ENCODE data around the gene CD33. TPM values are rescaled to one million over a fixed set of nuclear protein-coding genes. Genes with fewer than 3 reads are reported as not detected.

CD33 gene
- total RNA-seq, 1 experiment from 2014 or later: not detected

GRCh38 chr19:51258165-51259160 lies 33.6 kb downstream of the CD33 start:
- H3K27ac ChIP-seq (ENCODE audit: low read depth, low read length, poor library complexity, severe bottlenecking): no peak overlapping the region
- H3K4me3 ChIP-seq (ENCODE audit: low read depth, low read length, poor library complexity, severe bottlenecking): no peak overlapping the region
- no peaks in the 10 kb centered on the region for H3K36me3 ChIP-seq (ENCODE audit: insufficient read depth, low read length, poor library complexity, severe bottlenecking)
- POLR2A ChIA-PET (ENCODE audit: low non-redundant PET): no interaction called here
- CTCF ChIA-PET: interaction anchor here (0.6 to 1.0 kb wide), 2 partner anchors 101 to 237 kb away, joined by 3 to 4 read pairs; no protein-coding TSS in a partner anchor
- H3K4me1 ChIP-seq (ENCODE audit: insufficient read depth, low read length, poor library complexity, severe bottlenecking): no peaks in the 10 kb centered on the region
- no peak for DNase-seq (ENCODE audit: low spot score)
- intact Hi-C loops (cut with micrococcal nuclease; ENCODE audit: unreplicated experiment): loop anchor here (2.0 kb wide), 1 partner anchor 100 kb away; no protein-coding TSS in a partner anchor
- BruUV-seq (replicated peaks): no TSS peak
- no peaks in the 10 kb centered on the region for H3K27me3 ChIP-seq (replicated peaks; ENCODE audit: insufficient read depth, low read depth, low read length, poor library complexity)
- TF ChIP-seq CTCF (conservative IDR thresholded peaks at IDR 0.05; ENCODE audit: low read depth, low read length): no peak
- TF ChIP-seq EZH2 (IDR thresholded peaks at IDR 0.05; ENCODE audit: borderline replicate concordance, low read depth, low read length, poor library complexity, severe bottlenecking): no peak
- no peaks in the 10 kb centered on the region for H3K9me3 ChIP-seq (ENCODE audit: low read depth, low read length, poor library complexity, severe bottlenecking)

DNA sequence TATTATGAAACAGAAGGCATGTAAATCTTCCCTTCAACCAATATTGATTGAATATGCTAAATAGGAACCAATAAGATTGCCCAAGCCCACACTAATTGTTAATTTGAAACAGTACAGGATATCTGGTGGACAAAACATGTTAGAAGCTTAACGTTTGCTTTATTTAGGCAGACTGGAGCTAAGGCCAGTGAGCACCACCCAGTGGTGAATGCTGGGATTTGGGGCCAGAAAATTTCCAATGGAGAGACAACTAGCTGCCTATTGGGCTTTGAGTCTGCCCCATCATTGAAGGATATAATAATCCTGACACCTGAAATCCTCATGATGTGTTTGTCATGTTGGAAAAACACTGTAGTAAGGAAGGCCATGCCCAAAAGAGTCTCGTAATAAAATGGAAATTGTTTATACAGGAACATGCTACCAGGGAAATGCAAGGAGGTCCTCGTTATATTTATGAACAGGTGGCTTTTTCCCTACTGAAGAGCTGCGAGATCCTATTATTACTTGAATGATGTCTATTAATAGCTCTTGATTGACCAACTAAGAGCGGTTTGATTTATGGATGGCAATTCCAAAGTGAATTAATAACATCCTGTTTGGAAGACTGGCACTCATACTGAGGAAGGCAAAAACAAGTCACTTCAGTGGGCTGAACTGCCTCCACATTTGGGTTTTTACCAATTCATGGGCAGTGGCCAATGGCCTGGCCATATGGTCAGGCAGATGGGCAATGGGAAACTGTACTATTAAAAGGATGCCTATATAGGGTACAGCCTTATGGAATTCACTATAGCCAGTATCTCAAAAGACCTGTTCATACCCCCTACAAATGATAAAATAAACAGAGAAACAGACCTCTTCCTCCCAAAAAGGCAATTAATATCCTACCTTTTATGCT lies 34.7 kb downstream of the CD33 start:
- ChIA-PET POLR2A (ENCODE audit: low non-redundant PET) (no interaction called here), CTCF (interaction anchor here (0.6 to 1.0 kb wide), 2 partner anchors 102 to 239 kb away, joined by 3 to 4 read pairs; no protein-coding TSS in a partner anchor)
- peak; percentile 83 for TF ChIP-seq CTCF (conservative IDR thresholded peaks at IDR 0.05; ENCODE audit: low read depth, low read length)
- TF ChIP-seq EZH2 (IDR thresholded peaks at IDR 0.05; ENCODE audit: borderline replicate concordance, low read depth, low read length, poor library complexity, severe bottlenecking): no peak
- peak; percentile 58 for DNase-seq (ENCODE audit: low spot score)
- Histone ChIP-seq H3K9me3 (ENCODE audit: low read depth, low read length, poor library complexity, severe bottlenecking) (no peaks in the 10 kb centered on the region), H3K4me1 (ENCODE audit: insufficient read depth, low read length, poor library complexity, severe bottlenecking) (no peaks in the 10 kb centered on the region), H3K4me3 (ENCODE audit: low read depth, low read length, poor library complexity, severe bottlenecking) (no peak overlapping the region), H3K27ac (ENCODE audit: low read depth, low read length, poor library complexity, severe bottlenecking) (no peak overlapping the region), H3K36me3 (ENCODE audit: insufficient read depth, low read length, poor library complexity, severe bottlenecking) (no peaks in the 10 kb centered on the region), H3K27me3 (replicated peaks; ENCODE audit: insufficient read depth, low read depth, low read length, poor library complexity) (peaks cover 2% of the 10 kb centered on the region)
- BruUV-seq (replicated peaks): no TSS peak
- intact Hi-C loops (cut with micrococcal nuclease; ENCODE audit: unreplicated experiment): loop anchor here (2.0 kb wide), 1 partner anchor 101 kb away; no protein-coding TSS in a partner anchor

DNA sequence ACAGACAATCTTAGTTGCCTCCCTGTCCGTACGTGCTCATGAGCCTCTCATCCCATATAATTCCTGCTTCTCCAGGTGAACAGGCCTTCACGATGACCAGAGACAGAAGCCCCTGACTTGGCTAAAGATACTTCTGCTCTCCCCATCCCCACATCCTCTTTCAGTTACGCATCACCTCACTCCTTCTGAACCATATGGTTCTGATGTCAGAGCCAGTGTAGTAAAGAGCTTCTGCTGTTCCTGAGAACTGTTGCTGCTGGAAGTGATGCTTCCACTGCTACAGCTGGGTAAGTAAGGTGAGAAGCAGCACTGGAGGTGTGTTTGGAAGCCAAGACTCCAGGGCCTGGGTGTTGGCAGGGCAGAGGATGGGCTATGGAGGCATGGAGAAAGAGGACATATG lies 38.9 kb downstream of the CD33 start:
- DNase-seq (ENCODE audit: low spot score): no peak
- POLR2A ChIA-PET (ENCODE audit: low non-redundant PET): no interaction called here
- BruUV-seq (replicated peaks): no TSS peak

More for the DNA sequence above, 38.9 kb downstream of the CD33 start:
- Histone ChIP-seq H3K27me3 (replicated peaks; ENCODE audit: insufficient read depth, low read depth, low read length, poor library complexity) (peaks cover 4% of the 10 kb centered on the region), H3K27ac (ENCODE audit: low read depth, low read length, poor library complexity, severe bottlenecking) (no peak overlapping the region), H3K4me3 (ENCODE audit: low read depth, low read length, poor library complexity, severe bottlenecking) (no peak overlapping the region), H3K36me3 (ENCODE audit: insufficient read depth, low read length, poor library complexity, severe bottlenecking) (no peaks in the 10 kb centered on the region), H3K9me3 (ENCODE audit: low read depth, low read length, poor library complexity, severe bottlenecking) (no peaks in the 10 kb centered on the region), H3K4me1 (ENCODE audit: insufficient read depth, low read length, poor library complexity, severe bottlenecking) (no peaks in the 10 kb centered on the region)
- CTCF ChIA-PET: no interaction called here
- TF ChIP-seq CTCF (conservative IDR thresholded peaks at IDR 0.05; ENCODE audit: low read depth, low read length) (no peak), EZH2 (IDR thresholded peaks at IDR 0.05; ENCODE audit: borderline replicate concordance, low read depth, low read length, poor library complexity, severe bottlenecking) (no peak)
- intact Hi-C loops (cut with micrococcal nuclease; ENCODE audit: unreplicated experiment): no loop called here

Data from A673 (cell line).